Ammon's horn (tissue), 1 donor: ENCODE measurements around the gene F10.

Experiments used
- DNase-seq: peaks from one replicate; pipeline ENCODE4 v3.0.0-alpha.2; 2016; ENCODE audit warnings: low spot score

F10 gene

GRCh38 chr13:113117335-113117872, 5.2 kb upstream of the F10 start:
- DNase-seq: no peak

DNA sequence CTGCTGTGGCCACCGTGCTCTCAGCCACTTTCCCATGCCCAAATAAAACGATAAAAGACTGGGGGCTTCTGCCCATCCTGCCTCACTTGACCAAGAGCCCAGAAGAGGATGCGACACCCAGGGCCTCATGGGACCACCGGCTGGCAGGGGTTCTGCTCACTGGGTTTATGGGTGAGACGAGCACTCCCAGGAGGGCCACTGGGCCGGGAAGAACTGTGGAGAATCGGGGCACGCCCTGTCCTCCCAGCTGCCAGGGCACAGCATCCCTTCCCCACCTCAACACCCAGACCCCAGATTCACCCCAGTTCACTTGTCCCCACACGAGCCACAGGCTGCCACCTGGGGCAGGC, 4.7 kb upstream of the F10 start:
- DNase-seq: no peak

DNA sequence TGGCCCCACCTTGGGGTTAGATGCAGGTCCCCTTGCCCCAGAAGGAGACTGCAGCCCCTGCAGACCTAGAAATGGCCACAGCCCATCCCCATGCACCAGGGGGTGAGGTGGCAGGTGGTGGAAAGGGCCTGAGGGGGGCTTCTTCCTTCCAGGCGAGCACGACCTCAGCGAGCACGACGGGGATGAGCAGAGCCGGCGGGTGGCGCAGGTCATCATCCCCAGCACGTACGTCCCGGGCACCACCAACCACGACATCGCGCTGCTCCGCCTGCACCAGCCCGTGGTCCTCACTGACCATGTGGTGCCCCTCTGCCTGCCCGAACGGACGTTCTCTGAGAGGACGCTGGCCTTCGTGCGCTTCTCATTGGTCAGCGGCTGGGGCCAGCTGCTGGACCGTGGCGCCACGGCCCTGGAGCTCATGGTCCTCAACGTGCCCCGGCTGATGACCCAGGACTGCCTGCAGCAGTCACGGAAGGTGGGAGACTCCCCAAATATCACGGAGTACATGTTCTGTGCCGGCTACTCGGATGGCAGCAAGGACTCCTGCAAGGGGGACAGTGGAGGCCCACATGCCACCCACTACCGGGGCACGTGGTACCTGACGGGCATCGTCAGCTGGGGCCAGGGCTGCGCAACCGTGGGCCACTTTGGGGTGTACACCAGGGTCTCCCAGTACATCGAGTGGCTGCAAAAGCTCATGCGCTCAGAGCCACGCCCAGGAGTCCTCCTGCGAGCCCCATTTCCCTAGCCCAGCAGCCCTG, 4.2 kb upstream of the F10 start:
- DNase-seq: no peak

DNA sequence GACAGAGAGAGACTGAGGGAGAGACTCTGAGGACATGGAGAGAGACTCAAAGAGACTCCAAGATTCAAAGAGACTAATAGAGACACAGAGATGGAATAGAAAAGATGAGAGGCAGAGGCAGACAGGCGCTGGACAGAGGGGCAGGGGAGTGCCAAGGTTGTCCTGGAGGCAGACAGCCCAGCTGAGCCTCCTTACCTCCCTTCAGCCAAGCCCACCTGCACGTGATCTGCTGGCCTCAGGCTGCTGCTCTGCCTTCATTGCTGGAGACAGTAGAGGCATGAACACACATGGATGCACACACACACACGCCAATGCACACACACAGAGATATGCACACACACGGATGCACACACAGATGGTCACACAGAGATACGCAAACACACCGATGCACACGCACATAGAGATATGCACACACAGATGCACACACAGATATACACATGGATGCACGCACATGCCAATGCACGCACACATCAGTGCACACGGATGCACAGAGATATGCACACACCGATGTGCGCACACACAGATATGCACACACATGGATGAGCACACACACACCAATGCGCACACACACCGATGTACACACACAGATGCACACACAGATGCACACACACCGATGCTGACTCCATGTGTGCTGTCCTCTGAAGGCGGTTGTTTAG, 3.3 kb upstream of the F10 start:
- no peak for DNase-seq

DNA sequence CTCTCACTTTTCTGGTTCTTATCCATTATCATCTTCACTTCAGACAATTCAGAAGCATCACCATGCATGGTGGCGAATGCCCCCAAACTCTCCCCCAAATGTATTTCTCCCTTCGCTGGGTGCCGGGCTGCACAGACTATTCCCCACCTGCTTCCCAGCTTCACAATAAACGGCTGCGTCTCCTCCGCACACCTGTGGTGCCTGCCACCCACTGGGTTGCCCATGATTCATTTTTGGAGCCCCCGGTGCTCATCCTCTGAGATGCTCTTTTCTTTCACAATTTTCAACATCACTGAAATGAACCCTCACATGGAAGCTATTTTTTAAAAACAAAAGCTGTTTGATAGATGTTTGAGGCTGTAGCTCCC, 2.8 kb upstream of the F10 start:
- DNase-seq: no peak

GRCh38 chr13:113120300-113121182, 2.1 kb upstream of the F10 start:
- DNase-seq: no peak

DNA sequence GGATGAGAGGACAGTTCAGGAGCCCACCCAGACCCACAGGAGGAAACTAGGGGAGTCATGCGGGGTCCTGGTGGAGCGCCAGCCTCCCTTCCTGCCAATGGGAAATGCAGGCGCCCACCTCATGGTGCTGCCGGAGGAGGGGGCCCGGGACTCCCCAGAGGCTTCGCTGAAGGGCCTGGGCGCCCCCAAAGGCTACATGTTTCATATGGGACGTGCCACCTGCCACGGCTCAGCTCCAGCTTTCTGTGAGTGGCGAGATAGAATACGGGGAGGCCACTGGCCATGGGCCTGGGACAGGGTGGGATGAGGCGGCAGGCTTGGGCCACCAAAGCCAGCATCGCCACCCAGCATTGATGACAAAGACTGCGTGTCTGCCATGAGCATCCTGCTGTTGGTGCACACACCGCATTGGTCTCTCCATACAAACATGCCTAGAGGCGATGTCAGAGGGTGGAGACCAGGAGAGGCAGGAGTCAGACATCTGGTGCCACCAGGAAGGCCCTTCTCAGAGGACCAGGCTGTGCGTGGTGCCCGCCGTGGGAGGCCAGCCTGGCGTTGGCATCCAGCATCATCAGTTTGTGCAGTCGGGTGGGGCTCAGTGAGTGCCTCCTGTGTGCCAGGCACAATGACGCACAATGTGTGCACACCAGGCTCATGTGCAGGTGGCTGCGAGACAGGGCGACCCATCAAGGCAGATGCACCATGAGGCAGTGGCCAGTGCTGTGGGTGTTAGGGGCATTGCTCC, 1.2 kb upstream of the F10 start:
- DNase-seq: no peak

GRCh38 chr13:113121928-113122471, 599 bp upstream of the F10 start:
- no peak for DNase-seq

GRCh38 chr13:113123226-113124201, 915 bp downstream of the F10 start:
- DNase-seq: no peak

- no peak for DNase-seq
These were observed 1.8 kb downstream of the F10 start for GRCh38 chr13:113124211-113124970.

GRCh38 chr13:113125506-113126264, 3.1 kb downstream of the F10 start:
- no peak for DNase-seq

DNA sequence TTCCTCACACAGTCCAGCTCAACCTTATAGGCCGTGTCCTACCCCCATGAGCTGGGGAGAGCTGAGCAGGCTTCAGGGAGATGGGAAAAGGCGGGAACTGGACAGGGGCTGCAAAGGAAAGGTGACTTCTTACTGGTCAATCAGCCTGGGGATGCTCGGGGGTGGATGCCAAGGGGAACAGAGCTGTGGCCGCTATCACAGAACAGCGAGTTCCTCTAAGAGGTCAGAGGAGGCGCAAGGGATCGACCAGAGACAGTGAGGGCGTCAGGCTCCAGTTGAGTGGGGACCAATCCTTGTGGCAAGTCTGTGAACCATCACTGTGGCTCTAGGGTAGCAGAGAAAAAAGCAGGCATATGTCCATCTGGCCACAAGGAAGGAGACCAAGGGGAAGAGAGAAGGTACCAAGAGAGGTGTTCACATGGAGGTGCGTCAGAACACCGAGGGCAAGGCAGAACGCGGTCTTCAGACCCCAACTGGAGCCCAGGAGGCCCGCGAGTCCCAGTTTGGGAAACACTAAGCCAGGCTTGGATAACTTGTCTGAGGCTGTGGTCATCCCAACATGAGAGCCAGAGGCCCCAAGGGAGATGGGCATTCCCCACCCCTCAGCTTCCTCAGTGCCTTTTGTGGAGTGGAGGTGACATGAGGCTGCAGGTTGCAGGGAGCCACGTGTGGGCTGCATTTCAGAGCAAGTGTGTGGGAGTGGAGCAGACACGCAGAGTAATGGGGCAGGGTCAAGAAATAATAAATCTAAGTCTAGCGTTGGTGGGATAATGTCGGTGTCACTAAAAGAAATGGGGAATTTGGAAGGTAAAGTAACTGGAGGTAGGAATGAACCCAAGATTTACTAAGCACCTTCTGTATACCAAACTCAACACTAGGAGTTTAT, 3.9 kb downstream of the F10 start:
- no peak for DNase-seq

DNA sequence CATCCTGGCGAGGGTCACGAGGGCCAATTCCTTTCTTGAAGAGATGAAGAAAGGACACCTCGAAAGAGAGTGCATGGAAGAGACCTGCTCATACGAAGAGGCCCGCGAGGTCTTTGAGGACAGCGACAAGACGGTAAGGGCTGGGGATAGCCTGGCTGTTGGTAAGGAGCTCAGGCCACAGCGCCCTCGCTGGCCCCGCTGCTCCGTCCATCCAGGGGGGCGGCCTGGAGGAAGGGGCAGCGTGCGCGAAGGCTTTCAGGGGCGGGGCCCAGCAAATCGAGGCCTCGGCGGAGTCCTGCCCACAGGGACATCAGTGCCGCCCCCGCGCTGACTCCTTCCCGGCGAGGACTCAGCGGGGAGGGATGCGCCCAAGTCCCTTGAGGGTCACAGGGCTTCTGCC, 6.9 kb downstream of the F10 start:
- DNase-seq: no peak

DNA sequence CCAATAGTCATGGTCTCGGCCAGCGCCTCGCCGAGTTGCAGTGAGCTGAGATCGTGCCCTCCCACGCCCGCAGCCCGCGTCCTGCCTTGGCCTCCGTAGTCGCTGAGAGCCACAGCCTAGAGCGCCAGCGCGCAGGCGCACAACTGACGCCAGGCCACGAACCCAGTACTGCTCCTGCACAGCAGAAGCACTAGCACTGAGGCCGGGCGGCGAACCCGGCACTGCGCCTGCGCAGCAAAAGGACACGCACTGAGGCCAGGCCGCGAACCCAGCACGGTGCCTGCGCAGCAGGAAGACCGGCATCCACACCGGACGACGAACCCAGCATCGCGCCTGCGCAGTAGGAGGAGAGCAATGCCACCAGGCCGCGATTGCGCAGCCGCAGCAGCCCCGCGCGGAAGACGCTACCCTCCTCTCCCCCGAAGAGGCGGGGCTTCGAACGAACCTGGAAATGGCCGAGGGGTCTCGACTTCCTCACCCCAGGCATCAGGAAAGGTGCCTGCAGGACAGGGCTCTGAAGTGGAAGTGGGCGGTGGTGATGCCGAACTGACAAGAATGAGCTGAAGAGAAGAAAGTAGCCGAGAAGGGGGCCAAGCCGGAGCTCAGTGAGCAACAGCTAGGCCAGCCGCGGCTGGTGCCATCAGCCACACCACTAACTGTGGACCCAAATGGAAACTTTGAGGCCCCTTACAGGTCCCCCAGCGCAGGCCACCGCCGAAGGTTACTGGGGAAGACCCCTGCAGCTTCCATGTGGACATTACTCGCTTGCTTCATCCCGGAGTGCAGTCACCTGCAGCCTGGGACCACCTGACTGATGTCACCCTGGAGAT, 7.5 kb downstream of the F10 start:
- no peak for DNase-seq

DNA sequence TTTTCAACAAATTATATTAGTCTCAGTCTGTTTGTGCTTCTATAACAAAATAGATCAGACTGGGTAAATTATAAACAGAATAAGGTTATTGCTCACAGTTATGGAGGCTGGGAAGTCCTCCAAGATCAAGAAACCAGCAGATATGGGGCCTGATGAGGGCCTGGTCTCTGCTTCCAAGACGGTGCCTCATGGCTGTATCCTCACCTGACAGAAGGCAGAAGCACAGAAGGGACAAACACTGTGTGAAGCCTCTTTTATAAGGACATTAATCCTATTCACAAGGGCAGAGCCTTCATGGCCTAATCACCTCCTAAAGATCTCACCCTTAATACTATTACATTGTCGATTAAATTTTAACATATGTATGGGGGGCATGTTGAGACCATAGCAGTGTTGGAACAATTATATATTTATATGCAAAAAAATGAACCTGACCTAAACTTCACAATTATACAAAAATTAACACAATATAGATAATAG, 12.7 kb downstream of the F10 start:
- no peak for DNase-seq

DNA sequence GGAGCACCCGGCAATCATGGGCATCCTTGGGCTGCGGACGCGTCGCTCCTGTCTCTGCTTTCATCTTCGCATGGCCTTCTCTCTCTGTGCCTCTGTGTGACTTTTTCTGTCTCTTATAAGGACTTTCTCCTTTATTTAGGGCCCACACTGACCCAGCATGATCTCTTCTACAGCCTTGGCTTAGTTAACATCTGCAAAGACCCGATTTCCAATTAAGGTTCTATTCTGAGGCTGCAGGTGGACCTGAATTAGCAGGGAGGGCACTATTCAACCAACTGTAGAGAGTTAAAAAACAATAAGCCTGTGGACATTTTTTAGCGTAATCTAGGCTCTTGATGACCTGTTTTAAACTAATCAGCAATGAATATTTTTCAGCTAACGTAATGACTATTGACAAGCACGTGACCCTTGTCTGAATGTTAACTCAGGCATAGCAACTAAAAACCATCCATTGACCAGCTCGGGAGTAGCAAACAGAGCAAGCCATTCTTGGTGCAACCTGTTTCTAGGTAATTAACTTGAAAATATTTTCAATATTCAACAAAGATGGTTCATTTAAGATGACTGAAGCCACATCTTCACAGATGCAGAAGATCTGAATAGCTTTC, 15.2 kb downstream of the F10 start:
- DNase-seq: no peak
